A549 (cell line): ENCODE data around the gene ERRFI1.
A peak's percentile ranks its signal among the peaks of the same experiment; 100 is the strongest.

Experiments used
- EP300 ChIP-seq, 2 experiments: fragments of >200 bp; sonication (Bioruptor Twin); formaldehyde crosslinking; IDR thresholded peaks; 2 replicates in 1 of 2; 3 replicates in 1 of 2; pipeline ENCODE4 v1.6.1; 2016 to 2017
- HDAC2 ChIP-seq: fragments of 200-600 bp; sonication (generic); IDR thresholded peaks from 2 replicates; pipeline ENCODE4 v1.6.1; 2016
- JUNB ChIP-seq: fragments of >200 bp; sonication (Bioruptor Twin); formaldehyde crosslinking; IDR thresholded peaks from 2 replicates; pipeline ENCODE4 v1.6.1; 2016
- POLR2A ChIP-seq: IDR thresholded peaks from 2 replicates; pipeline ENCODE4 v1.6.1; 2012; ENCODE audit warnings: mild to moderate bottlenecking, low read length
- POLR2AphosphoS2 ChIP-seq: conservative IDR thresholded peaks from 2 replicates; pipeline ENCODE4 v1.6.1; 2012; ENCODE audit warnings: low read length, improper control_type of control experiment, inconsistent platforms
- SMC3 ChIP-seq: fragments of >200 bp; sonication (Bioruptor Twin); formaldehyde crosslinking; IDR thresholded peaks from 3 replicates; pipeline ENCODE4 v1.6.1; 2018; ENCODE audit warnings: inconsistent platforms
- ZFP36 ChIP-seq: fragments of 450-650 bp; IDR thresholded peaks from 2 replicates; pipeline ENCODE4 v1.6.1; 2014; ENCODE audit warnings: borderline replicate concordance; ENCODE audit not compliant: partially characterized antibody
- TF ChIP-seq, protein P1 (sequence below): fragments of >200 bp; sonication (Bioruptor Twin); formaldehyde crosslinking; IDR thresholded peaks from 3 replicates; pipeline ENCODE4 v1.5.1; 2016
- TF ChIP-seq, protein P2 (sequence below): fragments of 250-450 bp; sonication (Bioruptor Pico); IDR thresholded peaks from 2 replicates; pipeline ENCODE4 v1.5.0; 2021; ENCODE audit warnings: mild to moderate bottlenecking, moderate library complexity, borderline replicate concordance
- TF ChIP-seq, protein P3 (sequence below): fragments of >200 bp; sonication (Bioruptor Twin); formaldehyde crosslinking; IDR thresholded peaks from 3 replicates; pipeline ENCODE4 v1.6.1; 2016
- TF ChIP-seq, protein P4 (sequence below): fragments of 200-600 bp; sonication (generic); IDR thresholded peaks from 2 replicates; pipeline ENCODE4 v1.6.1; 2016; ENCODE audit warnings: antibody characterized with exemption, mild to moderate bottlenecking, moderate library complexity

DNA sequence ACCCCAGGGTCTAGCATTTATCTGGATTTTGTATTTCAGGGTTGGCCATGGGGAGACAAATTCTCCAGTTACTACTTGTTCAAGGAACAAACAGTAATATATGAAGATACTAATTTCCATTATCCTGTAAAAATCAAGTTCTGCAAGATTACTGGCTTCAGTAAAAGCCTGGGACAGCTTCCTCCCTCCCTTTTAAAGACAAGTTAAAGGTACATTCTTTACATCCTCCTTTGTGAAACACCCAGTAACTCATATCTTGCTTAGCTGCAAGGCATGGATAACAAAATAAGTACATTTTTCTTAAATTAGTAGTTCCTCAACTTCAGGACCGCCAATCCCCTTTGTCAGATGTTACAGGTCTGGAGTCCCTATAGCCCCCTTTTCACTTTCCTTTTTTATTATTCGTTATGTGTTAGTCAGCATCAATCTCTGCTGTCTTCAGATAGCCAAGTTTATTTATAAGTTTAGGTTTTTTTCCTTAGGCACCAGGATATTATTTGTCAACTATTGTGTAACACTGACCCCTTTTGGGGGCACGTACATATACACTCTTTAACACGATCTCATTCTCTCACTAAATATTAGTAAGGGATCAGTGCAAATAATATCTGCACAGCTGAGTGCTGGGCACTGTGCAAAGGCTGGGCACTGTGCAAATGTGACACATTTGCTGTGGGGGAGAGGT lies 9.8 kb downstream of the ERRFI1 start:
- TF ChIP-seq, protein P1, sequence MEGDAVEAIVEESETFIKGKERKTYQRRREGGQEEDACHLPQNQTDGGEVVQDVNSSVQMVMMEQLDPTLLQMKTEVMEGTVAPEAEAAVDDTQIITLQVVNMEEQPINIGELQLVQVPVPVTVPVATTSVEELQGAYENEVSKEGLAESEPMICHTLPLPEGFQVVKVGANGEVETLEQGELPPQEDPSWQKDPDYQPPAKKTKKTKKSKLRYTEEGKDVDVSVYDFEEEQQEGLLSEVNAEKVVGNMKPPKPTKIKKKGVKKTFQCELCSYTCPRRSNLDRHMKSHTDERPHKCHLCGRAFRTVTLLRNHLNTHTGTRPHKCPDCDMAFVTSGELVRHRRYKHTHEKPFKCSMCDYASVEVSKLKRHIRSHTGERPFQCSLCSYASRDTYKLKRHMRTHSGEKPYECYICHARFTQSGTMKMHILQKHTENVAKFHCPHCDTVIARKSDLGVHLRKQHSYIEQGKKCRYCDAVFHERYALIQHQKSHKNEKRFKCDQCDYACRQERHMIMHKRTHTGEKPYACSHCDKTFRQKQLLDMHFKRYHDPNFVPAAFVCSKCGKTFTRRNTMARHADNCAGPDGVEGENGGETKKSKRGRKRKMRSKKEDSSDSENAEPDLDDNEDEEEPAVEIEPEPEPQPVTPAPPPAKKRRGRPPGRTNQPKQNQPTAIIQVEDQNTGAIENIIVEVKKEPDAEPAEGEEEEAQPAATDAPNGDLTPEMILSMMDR = no peak; the same call in 2 of the 3 replicates
- TF ChIP-seq, protein P2, sequence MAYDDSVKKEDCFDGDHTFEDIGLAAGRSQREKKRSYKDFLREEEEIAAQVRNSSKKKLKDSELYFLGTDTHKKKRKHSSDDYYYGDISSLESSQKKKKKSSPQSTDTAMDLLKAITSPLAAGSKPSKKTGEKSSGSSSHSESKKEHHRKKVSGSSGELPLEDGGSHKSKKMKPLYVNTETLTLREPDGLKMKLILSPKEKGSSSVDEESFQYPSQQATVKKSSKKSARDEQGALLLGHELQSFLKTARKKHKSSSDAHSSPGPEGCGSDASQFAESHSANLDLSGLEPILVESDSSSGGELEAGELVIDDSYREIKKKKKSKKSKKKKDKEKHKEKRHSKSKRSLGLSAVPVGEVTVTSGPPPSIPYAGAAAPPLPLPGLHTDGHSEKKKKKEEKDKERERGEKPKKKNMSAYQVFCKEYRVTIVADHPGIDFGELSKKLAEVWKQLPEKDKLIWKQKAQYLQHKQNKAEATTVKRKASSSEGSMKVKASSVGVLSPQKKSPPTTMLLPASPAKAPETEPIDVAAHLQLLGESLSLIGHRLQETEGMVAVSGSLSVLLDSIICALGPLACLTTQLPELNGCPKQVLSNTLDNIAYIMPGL = no peak
- TF ChIP-seq EP300 (IDR thresholded peaks at IDR 0.05) = no peak
- TF ChIP-seq, protein P3, sequence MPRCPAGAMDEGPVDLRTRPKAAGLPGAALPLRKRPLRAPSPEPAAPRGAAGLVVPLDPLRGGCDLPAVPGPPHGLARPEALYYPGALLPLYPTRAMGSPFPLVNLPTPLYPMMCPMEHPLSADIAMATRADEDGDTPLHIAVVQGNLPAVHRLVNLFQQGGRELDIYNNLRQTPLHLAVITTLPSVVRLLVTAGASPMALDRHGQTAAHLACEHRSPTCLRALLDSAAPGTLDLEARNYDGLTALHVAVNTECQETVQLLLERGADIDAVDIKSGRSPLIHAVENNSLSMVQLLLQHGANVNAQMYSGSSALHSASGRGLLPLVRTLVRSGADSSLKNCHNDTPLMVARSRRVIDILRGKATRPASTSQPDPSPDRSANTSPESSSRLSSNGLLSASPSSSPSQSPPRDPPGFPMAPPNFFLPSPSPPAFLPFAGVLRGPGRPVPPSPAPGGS = no peak
- no peak for TF ChIP-seq HDAC2
- TF ChIP-seq SMC3 = no peak
- TF ChIP-seq POLR2A = no peak
- peak; percentile 14; the same call in 1 of the 2 replicates for TF ChIP-seq POLR2AphosphoS2
- TF ChIP-seq, protein P4, sequence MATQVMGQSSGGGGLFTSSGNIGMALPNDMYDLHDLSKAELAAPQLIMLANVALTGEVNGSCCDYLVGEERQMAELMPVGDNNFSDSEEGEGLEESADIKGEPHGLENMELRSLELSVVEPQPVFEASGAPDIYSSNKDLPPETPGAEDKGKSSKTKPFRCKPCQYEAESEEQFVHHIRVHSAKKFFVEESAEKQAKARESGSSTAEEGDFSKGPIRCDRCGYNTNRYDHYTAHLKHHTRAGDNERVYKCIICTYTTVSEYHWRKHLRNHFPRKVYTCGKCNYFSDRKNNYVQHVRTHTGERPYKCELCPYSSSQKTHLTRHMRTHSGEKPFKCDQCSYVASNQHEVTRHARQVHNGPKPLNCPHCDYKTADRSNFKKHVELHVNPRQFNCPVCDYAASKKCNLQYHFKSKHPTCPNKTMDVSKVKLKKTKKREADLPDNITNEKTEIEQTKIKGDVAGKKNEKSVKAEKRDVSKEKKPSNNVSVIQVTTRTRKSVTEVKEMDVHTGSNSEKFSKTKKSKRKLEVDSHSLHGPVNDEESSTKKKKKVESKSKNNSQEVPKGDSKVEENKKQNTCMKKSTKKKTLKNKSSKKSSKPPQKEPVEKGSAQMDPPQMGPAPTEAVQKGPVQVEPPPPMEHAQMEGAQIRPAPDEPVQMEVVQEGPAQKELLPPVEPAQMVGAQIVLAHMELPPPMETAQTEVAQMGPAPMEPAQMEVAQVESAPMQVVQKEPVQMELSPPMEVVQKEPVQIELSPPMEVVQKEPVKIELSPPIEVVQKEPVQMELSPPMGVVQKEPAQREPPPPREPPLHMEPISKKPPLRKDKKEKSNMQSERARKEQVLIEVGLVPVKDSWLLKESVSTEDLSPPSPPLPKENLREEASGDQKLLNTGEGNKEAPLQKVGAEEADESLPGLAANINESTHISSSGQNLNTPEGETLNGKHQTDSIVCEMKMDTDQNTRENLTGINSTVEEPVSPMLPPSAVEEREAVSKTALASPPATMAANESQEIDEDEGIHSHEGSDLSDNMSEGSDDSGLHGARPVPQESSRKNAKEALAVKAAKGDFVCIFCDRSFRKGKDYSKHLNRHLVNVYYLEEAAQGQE = no peak
- TF ChIP-seq JUNB = no peak
- no peak for TF ChIP-seq ZFP36
